Kidney epithelial cell (primary cell): ENCODE data around the gene TSHZ2. TPM values are rescaled to one million over a fixed set of nuclear protein-coding genes. Genes with fewer than 3 reads are reported as not detected.

Source experiments
- DNase-seq: peaks from one replicate; pipeline ENCODE4 v3.0.0-alpha.2; 2010; ENCODE audit warnings: low read depth
- H3K27me3 ChIP-seq: 2 replicates; pipeline ENCODE4 v1.6.0; 2011; ENCODE audit warnings: low read length; ENCODE audit not compliant: control insufficient read depth, insufficient read depth
- H3K36me3 ChIP-seq: 2 replicates; pipeline ENCODE4 v1.5.1; 2011; ENCODE audit warnings: low read length; ENCODE audit not compliant: control insufficient read depth, insufficient read depth
- H3K4me3 ChIP-seq: 2 replicates; pipeline ENCODE4 v1.5.1; 2011; ENCODE audit warnings: low read depth, mild to moderate bottlenecking, control low read depth, low read length
- CTCF ChIP-seq: IDR thresholded peaks from 2 replicates; pipeline ENCODE4 v1.5.1; 2011; ENCODE audit warnings: mild to moderate bottlenecking, moderate library complexity, low read length, control low read depth, inconsistent platforms; ENCODE audit not compliant: insufficient read depth, poor library complexity, severe bottlenecking
- total RNA-seq: library from RNA; depleted of rRNA; stranded (reverse); fragments of >200 nt; gene quantifications from 2 replicates; pipeline ENCODE4 v1.2.3, GENCODE V29; 2015

TSHZ2 gene
- total RNA-seq, 1 donor from 2014 or later = 1.0 TPM

GRCh38 chr20:53159160-53159559 is 187.0 kb downstream of the TSHZ2 start:
- Histone ChIP-seq H3K36me3 (no peaks in the 10 kb centered on the region), H3K27me3 (no peaks in the 10 kb centered on the region), H3K4me3 (no peak overlapping the region)
- DNase-seq = no peak
- TF ChIP-seq CTCF = no peak

- Histone ChIP-seq H3K36me3 (no peaks in the 10 kb centered on the region), H3K27me3 (no peaks in the 10 kb centered on the region), H3K4me3 (no peak overlapping the region)
- no peak for DNase-seq
- no peak for TF ChIP-seq CTCF
Observed at GRCh38 chr20:53161073-53161472, 188.9 kb downstream of the TSHZ2 start.

GRCh38 chr20:53161473-53161872 is 189.3 kb downstream of the TSHZ2 start:
- H3K27me3 ChIP-seq = no peaks in the 10 kb centered on the region
- H3K4me3 ChIP-seq = no peak overlapping the region
- H3K36me3 ChIP-seq = no peaks in the 10 kb centered on the region
- no peak for TF ChIP-seq CTCF
- DNase-seq = no peak

- peak; percentile 49 for TF ChIP-seq CTCF
- Histone ChIP-seq H3K27me3 (no peaks in the 10 kb centered on the region), H3K36me3 (no peaks in the 10 kb centered on the region), H3K4me3 (peak overlapping the region; percentile 23)
- DNase-seq = peak; percentile 74
Observed at GRCh38 chr20:53162251-53162835, 190.2 kb downstream of the TSHZ2 start.

- Histone ChIP-seq H3K27me3 (no peaks in the 10 kb centered on the region), H3K4me3 (no peak overlapping the region), H3K36me3 (no peaks in the 10 kb centered on the region)
- DNase-seq = no peak
- no peak for TF ChIP-seq CTCF
Observed at GRCh38 chr20:53163486-53163885, 191.3 kb downstream of the TSHZ2 start.

GRCh38 chr20:53164072-53164471 is 191.9 kb downstream of the TSHZ2 start:
- Histone ChIP-seq H3K27me3 (no peaks in the 10 kb centered on the region), H3K4me3 (no peak overlapping the region), H3K36me3 (no peaks in the 10 kb centered on the region)
- DNase-seq = no peak
- TF ChIP-seq CTCF = no peak
